Measurements from ENCODE around the gene ASIC3. TPM values are rescaled to one million over a fixed set of nuclear protein-coding genes. Genes with fewer than 3 reads are reported as not detected.

ASIC3 gene
- total and polyA plus RNA-seq, 2 donors (not counting 3 experiments of a cell fraction or from before 2014, with no cell fraction given) = 0.69 to 0.70 TPM

GRCh38 chr7:151008143-151008510 lies 40.2 kb upstream of the ASIC3 start:
- Histone ChIP-seq H3K4me2 (ENCODE audit: insufficient read depth, low read length) (peak overlapping the region; percentile 4), H3K9me1 (replicated peaks; ENCODE audit: control insufficient read depth, extremely low read depth, insufficient read depth, low read length) (no peaks in the 10 kb centered on the region), H3K4me3 (replicated peaks in 1 of 3; ENCODE audit: insufficient read depth in 1 of 3, low read depth in 1 of 3, low read length in 3 of 3) (no peak overlapping the region), H3K9ac (replicated peaks; ENCODE audit: extremely low read depth, insufficient read depth, low read length) (no peak overlapping the region), H3K79me2 (ENCODE audit: control insufficient read depth, insufficient read depth, low read length) (no peaks in the 10 kb centered on the region), H3K9me3 (replicated peaks; ENCODE audit: control insufficient read depth, insufficient read depth, low read length) (no peaks in the 10 kb centered on the region), H2AFZ (ENCODE audit: low read depth, low read length) (no peak overlapping the region), H4K20me1 (replicated peaks; ENCODE audit: control insufficient read depth, extremely low read depth, insufficient read depth, low read length) (no peaks in the 10 kb centered on the region), H3K27ac (ENCODE audit: insufficient read depth, low read depth, low read length) (peak overlapping the region; percentile 23), H3K36me3 (ENCODE audit: control insufficient read depth in 2 of 2, extremely low read depth in 1 of 2, insufficient read depth in 2 of 2, low read length in 2 of 2) (peaks cover 0 to 22% of the 10 kb centered on the region in 2 experiments), H3K4me1 (ENCODE audit: control insufficient read depth, extremely low read depth, insufficient read depth, low read length) (peaks cover 50% of the 10 kb centered on the region), H3K27me3 (ENCODE audit: control insufficient read depth in 2 of 2, insufficient read depth in 2 of 2, low read length in 2 of 2) (no peaks in the 10 kb centered on the region)
- BruUV-seq (replicated peaks) = no TSS peak
- dilution Hi-C loops (cut with MboI; ENCODE audit: extremely low pct_ligation_motif_present, low sequenced_read_pairs) (no loop called here), intact Hi-C loops (cut with micrococcal nuclease) (loop anchor here (1.0 kb wide), 5 partner anchors 14 to 103 kb away; partner anchors contain the start of gene ABCB8)
- TF ChIP-seq POLR2AphosphoS5 (IDR thresholded peaks at IDR 0.05; ENCODE audit: insufficient read depth, low read depth, low read length) = peak; percentile 77
- peak; percentile 80 for TF ChIP-seq POLR2A (IDR thresholded peaks at IDR 0.05; ENCODE audit: low read depth, low read length)
- TF ChIP-seq JUN (IDR thresholded peaks at IDR 0.05; ENCODE audit: borderline replicate concordance, insufficient read depth, insufficient read length, low read depth) = no peak
- no peak for TF ChIP-seq MYC (IDR thresholded peaks at IDR 0.05; ENCODE audit: low read depth, low read length)
- peak; percentile 78 for TF ChIP-seq GATA2 (IDR thresholded peaks at IDR 0.05; ENCODE audit: insufficient read depth, insufficient read length, low read depth, low read length)
- peak; percentile 82 for DNase-seq (ENCODE audit: low read depth, low spot score)
- ChIA-PET POLR2A (interaction anchor here (0.8 to 1.2 kb wide), 2 partner anchors 13 to 16 kb away, joined by 3 to 8 read pairs; no protein-coding TSS in a partner anchor), CTCF (interaction anchor here (0.7 to 9.4 kb wide), 17 partner anchors 11 to 224 kb away, joined by 3 to 107 read pairs (median 5); partner anchors contain the start of genes ABCB8, ATG9B and CHPF2)
- FAIRE-seq = peak; percentile 97

- no peak for TF ChIP-seq EZH2 (IDR thresholded peaks at IDR 0.05; ENCODE audit: borderline replicate concordance, low read depth, low read length, severe bottlenecking)
- no peak for TF ChIP-seq MAX (IDR thresholded peaks at IDR 0.05; ENCODE audit: insufficient read depth, insufficient read length)
- TF ChIP-seq POLR2AphosphoS5 (IDR thresholded peaks at IDR 0.05; ENCODE audit: insufficient read depth, low read depth, low read length) = peak; percentile 35
- no peak for TF ChIP-seq MYC (IDR thresholded peaks at IDR 0.05; ENCODE audit: low read depth, low read length)
- peak; percentile 49 for TF ChIP-seq POLR2A (IDR thresholded peaks at IDR 0.05; ENCODE audit: low read depth, low read length)
- TF ChIP-seq CTCF (IDR thresholded peaks at IDR 0.05; ENCODE audit: extremely low read depth in 1 of 2, insufficient read depth in 1 of 2, low read depth in 1 of 2, low read length in 2 of 2) = peak; percentile 96 to 98
- Histone ChIP-seq H4K20me1 (replicated peaks; ENCODE audit: control insufficient read depth, extremely low read depth, insufficient read depth, low read length) (no peaks in the 10 kb centered on the region), H2AFZ (ENCODE audit: low read depth, low read length) (no peak overlapping the region), H3K36me3 (ENCODE audit: control insufficient read depth in 2 of 2, extremely low read depth in 1 of 2, insufficient read depth in 2 of 2, low read length in 2 of 2) (peaks cover 0 to 24% of the 10 kb centered on the region in 2 experiments), H3K9ac (replicated peaks; ENCODE audit: extremely low read depth, insufficient read depth, low read length) (no peak overlapping the region), H3K4me1 (ENCODE audit: control insufficient read depth, extremely low read depth, insufficient read depth, low read length) (peaks cover 44% of the 10 kb centered on the region), H3K4me3 (replicated peaks in 1 of 3; ENCODE audit: insufficient read depth in 1 of 3, low read depth in 1 of 3, low read length in 3 of 3) (no peak overlapping the region), H3K27ac (ENCODE audit: insufficient read depth, low read depth, low read length) (peak overlapping the region; percentile 23), H3K27me3 (ENCODE audit: control insufficient read depth in 2 of 2, insufficient read depth in 2 of 2, low read length in 2 of 2) (no peaks in the 10 kb centered on the region), H3K79me2 (ENCODE audit: control insufficient read depth, insufficient read depth, low read length) (no peaks in the 10 kb centered on the region), H3K9me3 (replicated peaks; ENCODE audit: control insufficient read depth, insufficient read depth, low read length) (no peaks in the 10 kb centered on the region), H3K4me2 (ENCODE audit: insufficient read depth, low read length) (peak overlapping the region; percentile 4), H3K9me1 (replicated peaks; ENCODE audit: control insufficient read depth, extremely low read depth, insufficient read depth, low read length) (no peaks in the 10 kb centered on the region)
- dilution Hi-C loops (cut with MboI; ENCODE audit: extremely low pct_ligation_motif_present, low sequenced_read_pairs) = no loop called here
- intact Hi-C loops (cut with micrococcal nuclease) = loop anchor here (1.0 kb wide), 5 partner anchors 14 to 103 kb away; partner anchors contain the start of gene ABCB8
- no TSS peak for BruUV-seq (replicated peaks)
- DNase-seq (ENCODE audit: low read depth, low spot score) (peak; percentile 62), FAIRE-seq (peak; percentile 66)
- POLR2A ChIA-PET = interaction anchor here (0.8 to 1.2 kb wide), 2 partner anchors 14 to 16 kb away, joined by 3 to 8 read pairs; no protein-coding TSS in a partner anchor
- CTCF ChIA-PET = interaction anchor here (0.7 to 9.4 kb wide), 18 partner anchors 11 to 224 kb away, joined by 3 to 107 read pairs (median 4); partner anchors contain the start of genes ABCB8, ATG9B and CHPF2
These were observed 39.6 kb upstream of the ASIC3 start for GRCh38 chr7:151008511-151009323.

All from endothelial cell of umbilical vein (primary cell).